Measurements from ENCODE around the gene SPOCK2.
A peak's percentile ranks its signal among the peaks of the same experiment; 100 is the strongest.

SPOCK2 gene

DNA sequence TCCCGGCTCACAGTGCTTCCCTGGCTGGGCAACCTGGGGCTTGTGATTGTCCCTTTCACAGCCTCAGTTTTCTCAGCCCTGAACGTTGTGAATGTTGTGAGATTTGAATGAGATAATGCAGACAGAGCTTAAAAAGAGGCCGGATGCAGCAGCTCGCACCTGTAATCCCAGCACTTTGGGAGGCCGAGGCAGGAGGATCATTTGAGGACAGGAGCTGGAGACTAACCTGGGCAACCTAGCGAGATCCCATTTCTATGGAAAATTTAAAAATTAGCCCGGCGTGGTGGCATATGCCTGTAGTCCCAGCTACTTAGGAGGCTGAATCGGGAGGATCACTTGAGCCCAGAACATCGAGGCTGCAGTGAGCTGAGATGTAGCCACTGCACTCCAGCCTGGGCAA, 56.6 kb downstream of the SPOCK2 start:
- no peak overlapping the region for H3K27ac Mint-ChIP-seq
- no peak overlapping the region for H3K4me3 Mint-ChIP-seq
- H3K4me1 Mint-ChIP-seq = peaks cover 94% of the 10 kb centered on the region
- H3K36me3 Mint-ChIP-seq (ENCODE audit: low read depth) = no peaks in the 10 kb centered on the region
- peaks cover 5% of the 10 kb centered on the region for H3K9me3 Mint-ChIP-seq
- TF ChIP-seq, protein P1, sequence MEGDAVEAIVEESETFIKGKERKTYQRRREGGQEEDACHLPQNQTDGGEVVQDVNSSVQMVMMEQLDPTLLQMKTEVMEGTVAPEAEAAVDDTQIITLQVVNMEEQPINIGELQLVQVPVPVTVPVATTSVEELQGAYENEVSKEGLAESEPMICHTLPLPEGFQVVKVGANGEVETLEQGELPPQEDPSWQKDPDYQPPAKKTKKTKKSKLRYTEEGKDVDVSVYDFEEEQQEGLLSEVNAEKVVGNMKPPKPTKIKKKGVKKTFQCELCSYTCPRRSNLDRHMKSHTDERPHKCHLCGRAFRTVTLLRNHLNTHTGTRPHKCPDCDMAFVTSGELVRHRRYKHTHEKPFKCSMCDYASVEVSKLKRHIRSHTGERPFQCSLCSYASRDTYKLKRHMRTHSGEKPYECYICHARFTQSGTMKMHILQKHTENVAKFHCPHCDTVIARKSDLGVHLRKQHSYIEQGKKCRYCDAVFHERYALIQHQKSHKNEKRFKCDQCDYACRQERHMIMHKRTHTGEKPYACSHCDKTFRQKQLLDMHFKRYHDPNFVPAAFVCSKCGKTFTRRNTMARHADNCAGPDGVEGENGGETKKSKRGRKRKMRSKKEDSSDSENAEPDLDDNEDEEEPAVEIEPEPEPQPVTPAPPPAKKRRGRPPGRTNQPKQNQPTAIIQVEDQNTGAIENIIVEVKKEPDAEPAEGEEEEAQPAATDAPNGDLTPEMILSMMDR (IDR thresholded peaks at IDR 0.05) = no peak
- no peak for DNase-seq
- H3K27me3 Mint-ChIP-seq (ENCODE audit: low read depth, poor library complexity) = peaks cover 2% of the 10 kb centered on the region

- TF ChIP-seq, protein P1 (IDR thresholded peaks at IDR 0.05) = no peak
- Mint-ChIP-seq H3K4me1 (peaks cover 96% of the 10 kb centered on the region), H3K27me3 (ENCODE audit: low read depth, poor library complexity) (peaks cover 2% of the 10 kb centered on the region), H3K36me3 (ENCODE audit: low read depth) (no peaks in the 10 kb centered on the region), H3K9me3 (peaks cover 5% of the 10 kb centered on the region), H3K4me3 (peak overlapping the region; percentile 44), H3K27ac (peak overlapping the region; percentile 98)
- peak; percentile 22 for DNase-seq
These were observed 57.4 kb downstream of the SPOCK2 start for GRCh38 chr10:72030762-72031543.

- Mint-ChIP-seq H3K27me3 (ENCODE audit: low read depth, poor library complexity) (peaks cover 7% of the 10 kb centered on the region), H3K36me3 (ENCODE audit: low read depth) (no peaks in the 10 kb centered on the region), H3K9me3 (peaks cover 5% of the 10 kb centered on the region), H3K4me1 (peaks cover 97% of the 10 kb centered on the region), H3K27ac (no peak overlapping the region), H3K4me3 (peak overlapping the region; percentile 15)
- no peak for DNase-seq
- TF ChIP-seq, protein P1 (IDR thresholded peaks at IDR 0.05) = no peak
These were observed 58.9 kb downstream of the SPOCK2 start for GRCh38 chr10:72029414-72029813.

DNA sequence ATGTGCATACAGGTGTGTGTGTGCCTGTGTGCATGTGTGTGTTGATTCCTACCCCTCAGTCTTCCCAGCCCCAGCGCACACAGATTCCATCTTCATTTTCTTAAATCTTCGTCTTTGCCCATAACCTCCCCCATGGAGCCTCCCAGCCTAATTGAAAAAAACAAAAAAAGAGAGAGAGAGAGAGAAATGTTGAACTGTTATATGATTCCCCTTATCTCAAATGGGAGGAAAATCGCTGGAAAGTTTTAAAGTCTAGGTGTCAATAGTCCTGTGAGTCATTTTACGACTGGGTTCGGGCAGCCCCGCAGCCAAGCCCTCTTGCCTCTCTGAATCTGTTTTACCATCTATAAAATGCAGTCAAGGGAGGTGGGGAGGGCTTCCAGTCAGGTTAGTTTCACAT, 60.9 kb downstream of the SPOCK2 start:
- TF ChIP-seq, protein P1 (IDR thresholded peaks at IDR 0.05) = no peak
- peak overlapping the region; percentile 3 for H3K27ac Mint-ChIP-seq
- peak overlapping the region; percentile 4 for H3K4me3 Mint-ChIP-seq
- no peaks in the 10 kb centered on the region for H3K36me3 Mint-ChIP-seq (ENCODE audit: low read depth)
- H3K4me1 Mint-ChIP-seq = peaks cover 81% of the 10 kb centered on the region
- DNase-seq = no peak
- H3K27me3 Mint-ChIP-seq (ENCODE audit: low read depth, poor library complexity) = peaks cover 7% of the 10 kb centered on the region
- peaks cover 5% of the 10 kb centered on the region for H3K9me3 Mint-ChIP-seq

- Mint-ChIP-seq H3K27me3 (ENCODE audit: low read depth, poor library complexity) (peaks cover 7% of the 10 kb centered on the region), H3K9me3 (peaks cover 5% of the 10 kb centered on the region), H3K4me1 (peaks cover 71% of the 10 kb centered on the region), H3K36me3 (ENCODE audit: low read depth) (no peaks in the 10 kb centered on the region), H3K27ac (peak overlapping the region; percentile 66), H3K4me3 (no peak overlapping the region)
- TF ChIP-seq, protein P1 (IDR thresholded peaks at IDR 0.05) = no peak
- no peak for DNase-seq
These were observed 61.9 kb downstream of the SPOCK2 start for GRCh38 chr10:72026278-72027111.
